ENCODE data around the gene DPT.

- TF ChIP-seq POLR2A (IDR thresholded peaks at IDR 0.05) (no peak), CTCF (IDR thresholded peaks at IDR 0.05) (no peak)
Measured at GRCh38 chr1:168771104-168771630, 42.2 kb upstream of the DPT start.

Data from esophagus squamous epithelium (tissue), 4 donors.